Hematopoietic multipotent progenitor cell treated with erythropoietin and hydrocortisone succinate and interleukin-3 and kit ligand, for 4 days (in vitro differentiated cells): Measurements from ENCODE around the gene OR2C3.
"Not testable (repeated sequence)": the region's sequence is repeated elsewhere in the genome, so short reads cannot be mapped to it uniquely, and the experiment has no call there.

Experiments used
- DNase-seq: peaks from one replicate; pipeline ENCODE4 v3.0.0-alpha.2; 2015

OR2C3 gene

DNA sequence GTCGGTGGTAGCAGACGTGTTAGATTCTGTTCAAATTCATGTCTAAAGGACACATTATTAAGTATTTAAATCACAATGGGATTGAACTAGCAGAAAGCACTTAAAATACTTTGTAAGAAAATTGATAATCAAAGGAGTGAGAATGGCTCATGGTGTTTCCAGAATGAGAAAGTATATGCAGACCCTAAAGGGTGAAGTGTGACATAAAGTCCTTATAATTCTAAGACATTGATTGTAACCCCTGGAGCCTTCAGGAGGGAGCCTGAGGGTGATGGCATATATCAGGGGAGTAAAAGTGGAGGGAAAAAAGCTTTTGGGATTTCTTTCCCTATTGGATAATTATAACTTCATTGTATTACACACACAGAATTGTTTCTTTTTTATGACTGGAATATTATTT, at the start of gene OR2C3:
Gene OR2C3, minus strand, starts transcription at position 101 of the 400 bp plus-strand sequence. CDS start 3,929 bp downstream, outside the sequence.
- DNase-seq = no peak

DNA sequence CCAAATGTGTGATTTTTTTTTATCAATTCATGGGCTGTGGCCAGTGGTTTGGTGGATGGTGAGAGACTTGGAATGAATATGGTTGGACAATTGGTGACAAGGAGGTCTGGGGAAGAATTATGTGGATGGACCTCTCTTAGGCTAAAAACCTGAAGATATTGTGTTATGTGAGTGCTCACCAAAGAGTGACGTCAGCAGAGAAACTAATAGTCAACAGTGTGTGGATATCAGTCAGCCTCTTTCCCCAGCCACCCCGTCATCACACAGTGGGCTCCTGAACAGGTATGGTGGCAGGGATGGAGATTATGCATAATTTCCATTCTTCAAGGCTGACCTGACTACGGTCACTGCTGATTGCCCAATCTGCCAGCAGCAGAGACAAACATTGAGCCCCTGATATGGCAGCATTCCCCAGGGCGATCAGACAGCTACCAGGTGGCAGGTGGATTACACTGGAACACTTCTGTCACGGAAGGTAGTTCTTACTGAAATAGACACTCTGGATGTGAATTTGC, 42.8 kb upstream of the OR2C3 start:
- DNase-seq = no peak

DNA sequence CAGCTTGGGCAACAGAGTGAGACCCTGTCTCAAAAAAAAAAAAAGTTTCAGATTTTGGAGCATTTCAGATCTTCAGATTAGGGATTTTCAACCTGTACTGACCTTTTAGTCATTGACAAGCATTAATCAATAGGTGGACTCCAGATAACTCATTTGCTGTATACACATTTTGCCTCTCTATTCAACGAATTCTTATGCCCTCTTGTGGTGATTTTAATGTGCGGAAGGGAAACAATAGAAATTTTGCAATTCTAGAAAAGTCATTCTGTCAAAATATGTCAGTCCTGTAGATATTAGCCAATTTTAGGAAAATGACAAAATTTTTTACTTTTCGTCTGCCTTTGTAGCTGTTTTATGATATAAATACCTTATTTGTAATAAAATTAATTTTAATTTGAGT, 40.3 kb upstream of the OR2C3 start:
- DNase-seq = peak; percentile 83

DNA sequence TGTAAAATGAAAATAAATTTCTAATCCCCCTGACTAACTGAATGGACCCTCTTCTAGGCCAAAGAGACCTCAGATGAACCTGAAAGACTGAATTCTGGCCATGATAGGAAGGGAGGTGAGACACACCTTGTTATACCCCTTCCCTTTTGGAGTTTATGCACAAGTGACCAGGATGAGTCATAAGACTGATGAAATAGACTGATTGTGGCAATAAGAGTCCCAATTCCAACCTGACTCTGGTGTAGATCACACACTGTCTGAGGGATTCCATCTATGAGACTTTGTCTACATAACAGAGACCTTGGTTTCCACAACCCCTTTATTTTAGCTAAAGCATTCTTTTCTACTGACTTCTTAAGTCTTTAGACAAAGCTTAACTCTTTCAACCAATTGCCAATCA, 38.4 kb upstream of the OR2C3 start:
- no peak for DNase-seq

DNA sequence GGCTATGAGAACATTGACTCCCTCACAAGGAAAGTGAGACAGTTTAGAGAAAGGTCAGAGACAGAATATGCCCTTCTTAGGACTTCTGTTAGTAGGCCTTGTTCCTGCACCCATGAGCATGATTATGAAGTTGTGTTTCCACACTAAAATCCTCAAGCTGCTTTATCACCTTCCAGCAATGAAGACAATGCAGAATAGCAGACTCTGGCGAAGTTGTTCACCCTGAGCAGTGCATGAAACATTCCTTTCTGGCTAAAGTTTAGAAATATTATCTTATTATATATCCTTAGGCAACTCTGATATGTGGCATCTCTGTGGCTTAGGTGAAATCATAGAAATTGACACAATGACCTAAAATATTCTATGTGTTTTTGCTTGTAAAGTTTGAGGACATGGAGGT, 38.0 kb upstream of the OR2C3 start:
- no peak for DNase-seq

- DNase-seq = no peak
These were observed 26.0 kb upstream of the OR2C3 start for GRCh38 chr1:247562198-247562597.

DNA sequence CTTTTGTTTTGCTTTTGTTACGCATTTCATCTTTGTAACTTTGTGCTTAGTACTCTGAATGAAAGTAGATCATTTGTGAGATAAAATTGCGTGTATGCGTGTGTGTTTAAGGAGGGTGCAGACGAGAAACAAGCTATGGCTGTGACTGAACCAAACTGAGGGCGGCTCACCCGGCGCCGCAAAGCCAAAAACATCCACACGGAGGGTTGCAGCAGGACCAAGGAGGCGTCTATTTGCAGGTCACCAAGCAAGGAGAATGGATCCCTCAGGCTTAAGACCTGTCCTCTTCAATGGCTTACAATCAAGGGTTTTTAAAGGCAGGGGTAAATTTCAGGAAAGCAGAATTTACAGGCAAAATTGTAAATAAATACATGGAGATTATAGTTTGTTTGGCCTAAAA, 25.5 kb upstream of the OR2C3 start:
- peak; percentile 22 for DNase-seq

DNA sequence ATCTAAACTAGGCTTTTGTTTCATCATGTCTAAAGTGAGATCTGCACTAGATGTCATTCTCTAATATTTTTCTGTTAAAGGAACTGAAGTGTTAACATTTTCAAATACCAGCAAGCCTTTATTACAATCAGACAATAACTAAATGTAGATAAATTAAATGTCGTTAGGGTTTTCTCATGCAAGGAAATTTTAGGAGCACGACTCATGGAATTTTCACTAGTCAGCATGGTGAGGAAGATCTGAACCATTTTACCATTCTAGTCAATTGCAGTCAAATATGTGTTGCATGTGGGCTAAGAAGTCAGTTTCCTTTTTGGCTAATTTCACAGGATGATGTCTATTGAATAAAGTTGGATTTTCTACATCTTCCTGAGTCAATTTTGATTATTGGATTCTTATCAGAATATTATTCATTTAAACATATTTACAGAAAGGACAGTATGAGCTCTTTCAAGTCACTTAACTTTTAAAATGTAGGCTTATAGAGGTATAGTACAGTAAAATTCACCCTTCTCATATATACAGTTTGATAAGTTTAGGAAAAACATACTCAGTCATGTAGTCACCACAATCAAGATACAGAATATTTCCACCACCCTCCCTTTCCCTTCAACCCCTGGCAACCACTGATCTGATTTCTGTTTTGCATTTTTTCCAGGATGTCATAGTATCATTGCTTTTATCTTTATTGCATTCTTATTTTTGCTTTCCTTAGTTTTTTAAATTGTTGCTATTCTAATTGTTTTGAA, 21.9 kb upstream of the OR2C3 start:
- peak; percentile 47 for DNase-seq

DNA sequence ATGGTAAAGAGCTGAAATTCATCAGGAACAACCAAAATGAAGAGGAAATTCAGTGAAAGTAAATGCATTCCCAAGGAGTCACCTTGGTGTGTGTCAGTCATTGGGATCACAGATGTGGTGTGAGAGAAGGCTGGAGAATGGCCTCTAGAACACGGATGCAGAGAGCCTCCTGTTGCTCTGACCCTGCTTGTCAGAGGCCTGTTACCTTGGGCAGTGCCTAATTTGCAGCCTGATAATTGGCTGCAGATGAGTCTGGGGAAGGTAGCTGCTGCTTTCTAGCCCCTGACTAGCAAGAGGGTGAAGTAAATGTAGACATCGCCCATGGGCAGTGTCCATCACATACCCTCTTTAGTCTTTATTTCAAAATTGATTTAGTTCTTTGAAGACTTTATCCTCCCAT, 16.0 kb upstream of the OR2C3 start:
- DNase-seq = no peak

DNA sequence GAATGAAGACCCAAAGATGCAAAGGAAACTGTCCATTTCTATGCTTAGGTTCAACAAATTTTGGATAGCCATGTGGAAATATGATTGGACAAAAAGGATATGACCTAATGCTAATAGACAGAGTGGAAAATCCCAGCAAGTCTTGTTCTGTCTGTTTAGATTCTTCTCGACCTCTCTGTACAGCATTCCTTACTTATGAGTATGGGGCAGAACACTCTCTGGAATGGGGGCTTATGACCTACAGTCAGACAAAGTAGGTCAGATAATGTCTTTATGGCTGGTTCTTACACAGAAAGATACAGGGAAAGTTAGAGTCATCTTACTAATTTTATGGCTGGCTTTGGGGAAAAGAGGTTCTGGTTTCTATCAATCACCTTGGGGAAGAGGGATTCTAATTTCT, 15.5 kb upstream of the OR2C3 start:
- no peak for DNase-seq

GRCh38 chr1:247548769-247549182, 12.5 kb upstream of the OR2C3 start, which contains the start of gene GCSAML:
GCSAML (plus strand) TSS chr1:247549134; CDS start chr1:247549192, 58 bp downstream.
- DNase-seq = peak; percentile 93

- DNase-seq = peak; percentile 99
These were observed 11.9 kb upstream of the OR2C3 start for GRCh38 chr1:247548092-247548491.

DNA sequence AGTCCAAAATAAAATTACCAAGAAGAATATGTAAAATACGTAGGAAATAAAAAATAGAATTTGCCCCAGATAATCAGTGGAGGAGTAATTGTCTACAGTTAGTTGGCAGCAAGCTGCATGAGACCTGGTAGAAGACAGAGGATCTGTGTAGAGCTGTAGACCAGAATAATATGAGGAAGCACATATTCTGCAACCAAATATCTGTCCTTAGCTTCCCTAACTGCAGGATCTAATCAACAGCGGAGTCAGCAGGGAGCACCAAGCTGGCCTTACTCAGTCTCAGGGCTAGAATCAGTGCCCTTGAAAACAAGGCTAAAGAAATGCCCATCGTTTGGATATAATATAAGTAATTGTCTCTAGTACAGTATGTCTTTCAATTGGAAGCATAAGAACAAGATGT, 6.6 kb upstream of the OR2C3 start:
- peak; percentile 67 for DNase-seq

- DNase-seq = peak; percentile 65
These were observed 4.3 kb upstream of the OR2C3 start for GRCh38 chr1:247540581-247540980.

GRCh38 chr1:247539215-247539614, 3.0 kb upstream of the OR2C3 start:
- DNase-seq = peak; percentile 69

GRCh38 chr1:247538561-247538960, 2.3 kb upstream of the OR2C3 start:
- no peak for DNase-seq

DNA sequence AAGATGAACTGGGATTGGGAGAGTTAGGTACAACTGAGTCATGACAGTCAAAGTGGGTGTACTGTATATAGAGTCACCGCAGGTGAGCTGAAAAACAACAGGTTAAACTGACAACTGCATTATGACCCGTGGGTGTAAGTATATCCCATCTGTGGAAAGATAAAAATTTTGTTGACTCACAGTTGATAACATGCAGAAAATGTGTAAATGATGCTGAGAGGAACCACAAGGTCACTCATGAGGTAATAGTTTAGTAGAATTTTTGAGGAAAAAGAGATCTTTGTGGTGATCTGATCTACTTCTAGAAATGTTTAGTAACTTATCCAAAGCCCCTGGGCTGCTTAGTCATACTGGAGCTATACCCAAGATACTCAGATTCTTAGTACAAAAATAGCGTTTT, 838 bp downstream of the OR2C3 start:
- peak; percentile 82 for DNase-seq

- no peak for DNase-seq
These were observed 4.3 kb downstream of the OR2C3 start for GRCh38 chr1:247531937-247532336.

- no peak for DNase-seq
These were observed 5.5 kb downstream of the OR2C3 start for GRCh38 chr1:247530785-247531184.

GRCh38 chr1:247529771-247530355, 6.4 kb downstream of the OR2C3 start:
- DNase-seq = peak; percentile 63

GRCh38 chr1:247528812-247529474, 7.3 kb downstream of the OR2C3 start:
- DNase-seq = no peak

GRCh38 chr1:247521886-247522285, 14.4 kb downstream of the OR2C3 start:
- not testable (repeated sequence) for DNase-seq

- no peak for DNase-seq
These were observed 17.7 kb downstream of the OR2C3 start for GRCh38 chr1:247518613-247518891.
